Fibroblast of villous mesenchyme (primary cell): ENCODE measurements around the gene ANKS1A. TPM values are rescaled to one million over a fixed set of nuclear protein-coding genes. Genes with fewer than 3 reads are reported as not detected.

Experiments used
- DNase-seq: peaks from one replicate; pipeline ENCODE4 v3.0.0-alpha.2; 2010; ENCODE audit warnings: low read depth
- H3K4me3 ChIP-seq: 2 replicates; pipeline ENCODE4 v1.5.1; 2011; ENCODE audit warnings: low read depth, mild to moderate bottlenecking, low read length
- total RNA-seq: library from RNA; depleted of rRNA; stranded (reverse); fragments of >200 nt; gene quantifications from 2 replicates; pipeline ENCODE4 v1.2.3, GENCODE V29; 2012
- TF ChIP-seq, protein P1 (sequence below): IDR thresholded peaks from 2 replicates; pipeline ENCODE4 v1.5.1; 2012; ENCODE audit warnings: low read depth, mild to moderate bottlenecking, low read length; ENCODE audit not compliant: insufficient read depth

The ANKS1A gene
- total RNA-seq, 1 donor: 12.5 TPM

DNA sequence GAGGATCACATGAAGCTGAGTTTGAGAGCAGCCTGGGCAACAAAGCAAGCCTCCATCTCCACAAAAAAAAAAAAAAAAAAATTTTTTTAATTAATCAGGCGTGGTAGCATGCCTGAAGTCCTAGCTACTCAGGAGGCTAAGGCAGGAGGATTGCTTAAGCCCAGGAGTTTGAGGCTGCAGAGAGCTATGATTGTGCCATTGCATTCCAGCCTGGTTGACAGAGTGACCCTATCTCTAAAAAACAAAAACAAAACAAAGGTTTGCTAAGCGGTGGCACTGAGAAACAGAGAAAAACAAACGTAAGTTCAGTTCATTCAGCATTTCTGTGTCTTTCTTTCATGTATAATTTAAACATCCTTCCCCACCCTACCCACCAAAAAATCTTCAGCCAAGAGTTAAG is 78.4 kb downstream of the ANKS1A start:
- DNase-seq: no peak
- H3K4me3 ChIP-seq: no peak overlapping the region
- TF ChIP-seq, protein P1, sequence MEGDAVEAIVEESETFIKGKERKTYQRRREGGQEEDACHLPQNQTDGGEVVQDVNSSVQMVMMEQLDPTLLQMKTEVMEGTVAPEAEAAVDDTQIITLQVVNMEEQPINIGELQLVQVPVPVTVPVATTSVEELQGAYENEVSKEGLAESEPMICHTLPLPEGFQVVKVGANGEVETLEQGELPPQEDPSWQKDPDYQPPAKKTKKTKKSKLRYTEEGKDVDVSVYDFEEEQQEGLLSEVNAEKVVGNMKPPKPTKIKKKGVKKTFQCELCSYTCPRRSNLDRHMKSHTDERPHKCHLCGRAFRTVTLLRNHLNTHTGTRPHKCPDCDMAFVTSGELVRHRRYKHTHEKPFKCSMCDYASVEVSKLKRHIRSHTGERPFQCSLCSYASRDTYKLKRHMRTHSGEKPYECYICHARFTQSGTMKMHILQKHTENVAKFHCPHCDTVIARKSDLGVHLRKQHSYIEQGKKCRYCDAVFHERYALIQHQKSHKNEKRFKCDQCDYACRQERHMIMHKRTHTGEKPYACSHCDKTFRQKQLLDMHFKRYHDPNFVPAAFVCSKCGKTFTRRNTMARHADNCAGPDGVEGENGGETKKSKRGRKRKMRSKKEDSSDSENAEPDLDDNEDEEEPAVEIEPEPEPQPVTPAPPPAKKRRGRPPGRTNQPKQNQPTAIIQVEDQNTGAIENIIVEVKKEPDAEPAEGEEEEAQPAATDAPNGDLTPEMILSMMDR: no peak

DNA sequence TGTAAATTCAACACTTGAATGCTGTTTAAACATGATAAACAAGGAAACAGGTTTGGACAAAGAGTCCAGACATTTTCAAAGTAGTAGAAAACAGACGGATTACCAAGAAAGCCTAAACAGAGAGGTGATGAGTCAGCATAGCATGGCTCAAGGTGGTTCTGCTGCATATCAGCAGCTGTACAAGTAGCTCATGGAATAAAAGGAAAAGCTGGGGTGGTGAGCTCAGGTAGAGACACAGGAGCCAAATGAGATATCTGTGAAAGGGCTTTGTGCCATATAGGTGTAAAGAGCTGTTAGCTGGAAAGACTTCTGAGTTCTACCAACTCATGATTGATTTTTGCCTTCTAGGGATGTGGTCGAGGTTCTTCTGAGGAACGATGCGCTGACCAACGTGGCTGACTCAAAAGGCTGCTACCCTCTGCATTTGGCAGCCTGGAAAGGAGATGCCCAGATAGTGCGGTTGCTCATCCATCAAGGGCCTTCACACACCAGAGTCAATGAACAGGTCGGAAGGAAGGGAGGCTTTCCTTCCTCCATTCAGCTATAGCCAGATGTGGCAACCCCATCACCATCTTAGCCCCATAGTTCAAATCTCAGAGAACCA is 80.7 kb downstream of the ANKS1A start:
- peak; percentile 42 for DNase-seq
- no peak overlapping the region for H3K4me3 ChIP-seq
- TF ChIP-seq, protein P1: no peak

DNA sequence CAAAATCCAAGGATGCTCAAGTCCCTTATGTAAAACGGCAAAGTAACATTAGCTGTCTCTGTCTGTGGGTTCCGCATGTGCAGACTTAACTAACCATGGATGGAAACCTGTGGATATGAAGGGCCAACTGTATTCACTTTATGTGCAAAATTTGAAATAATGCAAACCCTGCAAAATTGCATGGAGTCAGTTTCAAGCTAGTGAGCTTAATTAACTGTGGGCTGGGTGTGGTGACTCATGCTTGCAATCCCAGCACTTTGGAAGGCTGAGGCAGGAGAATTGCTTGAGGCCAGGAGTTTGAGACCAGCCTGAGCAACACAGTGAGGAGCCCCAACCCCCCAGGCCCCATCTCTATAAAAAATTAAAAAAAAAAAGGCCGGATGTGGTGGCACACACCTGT is 81.4 kb downstream of the ANKS1A start:
- no peak for DNase-seq
- H3K4me3 ChIP-seq: no peak overlapping the region
- TF ChIP-seq, protein P1: no peak

DNA sequence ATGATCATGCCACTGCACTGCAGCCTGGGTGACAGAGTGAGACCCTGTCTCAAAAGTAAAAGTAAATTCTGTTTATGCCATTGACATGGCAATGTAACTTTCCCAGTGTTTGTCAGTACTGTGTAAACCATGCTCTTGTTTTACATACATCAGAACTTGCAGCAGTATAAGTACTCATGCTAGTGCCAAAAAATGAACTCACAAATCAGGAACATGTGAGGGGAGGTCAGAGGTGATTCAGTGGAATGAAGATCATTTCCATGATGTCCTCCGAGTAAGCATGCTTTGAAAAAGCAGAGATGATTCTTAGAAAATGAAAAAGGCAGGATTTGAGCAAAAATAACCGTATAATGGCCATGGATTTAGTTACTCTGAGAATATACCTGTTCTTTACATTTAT is 81.9 kb downstream of the ANKS1A start:
- no peak overlapping the region for H3K4me3 ChIP-seq
- peak; percentile 69 for DNase-seq
- TF ChIP-seq, protein P1: no peak

DNA sequence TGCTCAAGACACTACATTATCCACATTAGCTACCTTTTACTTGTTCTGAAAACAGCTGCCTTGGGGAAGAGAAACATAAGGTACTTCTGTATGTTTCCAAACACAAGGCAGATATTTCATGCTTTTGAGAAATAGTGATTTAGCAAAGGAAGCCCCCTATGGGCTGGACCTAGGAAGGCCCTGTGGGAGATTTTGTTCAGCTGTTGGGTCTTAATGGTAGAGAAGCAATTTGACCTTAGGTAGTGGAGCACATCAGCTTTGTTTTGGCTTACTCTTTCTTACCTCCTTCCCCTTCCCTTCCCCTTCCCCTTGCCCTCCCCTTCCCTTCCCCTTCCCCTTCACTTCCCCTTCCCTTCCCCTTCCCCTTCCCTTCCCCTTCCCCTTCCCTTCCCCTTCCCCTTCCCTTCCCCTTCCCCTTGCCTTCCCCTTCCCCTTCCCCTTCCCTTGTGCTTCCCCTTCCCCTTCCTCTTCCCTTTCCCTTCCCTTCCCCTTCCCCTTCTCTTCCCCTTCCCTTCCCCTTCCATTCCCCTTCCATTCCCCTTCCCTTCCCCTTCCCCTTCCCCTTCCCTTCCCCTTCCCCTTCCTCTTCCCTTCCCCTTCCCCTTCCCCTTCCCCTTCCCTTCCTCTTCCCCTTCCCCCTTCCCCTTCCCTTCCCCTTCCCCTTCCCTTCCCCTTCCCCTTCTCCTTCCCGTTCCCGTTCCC is 84.6 kb downstream of the ANKS1A start:
- DNase-seq: no peak
- no peak overlapping the region for H3K4me3 ChIP-seq
- TF ChIP-seq, protein P1: peak; percentile 29

DNA sequence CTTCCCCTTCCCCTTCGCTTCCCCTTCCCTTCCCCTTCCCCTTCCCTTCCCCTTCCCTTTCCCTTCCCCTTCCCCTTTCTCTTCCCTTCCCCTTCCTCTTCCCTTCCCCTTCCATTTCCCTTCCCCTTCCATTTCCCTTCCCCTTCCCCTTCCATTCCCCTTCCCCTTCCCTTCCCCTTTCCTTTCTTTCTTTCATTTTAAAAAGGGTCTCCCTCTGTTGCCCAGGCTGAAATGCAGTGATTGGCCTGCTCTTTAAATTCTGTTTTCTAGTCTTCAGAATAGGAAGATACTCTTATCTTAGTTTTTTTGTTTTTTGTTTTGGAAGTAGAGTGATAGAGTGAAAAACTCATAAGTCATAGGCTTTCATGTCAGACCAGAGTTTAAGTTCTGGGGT is 85.2 kb downstream of the ANKS1A start:
- DNase-seq: no peak
- TF ChIP-seq, protein P1: no peak
- no peak overlapping the region for H3K4me3 ChIP-seq
